GM10248 (cell line): ENCODE results near the gene GPATCH8.
A peak's percentile ranks its signal among the peaks of the same experiment; 100 is the strongest.

Source experiments
- CTCF ChIA-PET: fragments of 300-600 bp; sonication (Branson Sonifier 250); formaldehyde crosslinking; extraction: SDS; loops from one replicate; lab custom pipeline; 2021; ENCODE audit warnings: antibody characterized with exemption; lab: Yijun Ruan, JAX
- POLR2A ChIA-PET: fragments of 350-650 bp; sonication (Branson Sonifier 250); formaldehyde crosslinking; extraction: SDS; loops from one replicate; lab custom pipeline; 2020; ENCODE audit warnings: antibody characterized with exemption; lab: Yijun Ruan, JAX
- DNase-seq: peaks from one replicate; pipeline ENCODE4 v3.0.0; 2012; ENCODE audit errors: extremely low spot score
- CTCF ChIP-seq: IDR thresholded peaks from 2 replicates; pipeline ENCODE4 v1.5.1; 2012; ENCODE audit warnings: mild to moderate bottlenecking, low read depth; ENCODE audit errors: extremely low read depth, missing control alignments, control extremely low read depth

GPATCH8 gene

GRCh38 chr17:44381810-44382305 is 121.3 kb downstream of the GPATCH8 start:
- no peak for DNase-seq
- CTCF ChIA-PET = no interaction called here
- POLR2A ChIA-PET = no interaction called here
- no peak for TF ChIP-seq CTCF

- no peak for DNase-seq
- ChIA-PET CTCF (interaction anchor here (1.1 kb wide), 1 partner anchor 36 kb away, joined by 3 read pairs; the partner anchor contains the start of gene GRN), POLR2A (no interaction called here)
- TF ChIP-seq CTCF = no peak
Measured at GRCh38 chr17:44380767-44381166, 122.4 kb downstream of the GPATCH8 start.

GRCh38 chr17:44379887-44380286 is 123.3 kb downstream of the GPATCH8 start:
- DNase-seq = no peak
- CTCF ChIA-PET = interaction anchor here (1.1 kb wide), 1 partner anchor 35 kb away, joined by 3 read pairs; the partner anchor contains the start of gene GRN
- no peak for TF ChIP-seq CTCF
- POLR2A ChIA-PET = no interaction called here

GRCh38 chr17:44378171-44378705 is 125.0 kb downstream of the GPATCH8 start:
- no peak for TF ChIP-seq CTCF
- ChIA-PET POLR2A (interaction anchor here (0.6 kb wide), 1 partner anchor 399 kb away, joined by 3 read pairs; no protein-coding TSS in a partner anchor), CTCF (interaction anchor here (1.0 to 1.5 kb wide), 2 partner anchors 16 to 28 kb away, joined by 3 to 4 read pairs; no protein-coding TSS in a partner anchor)
- DNase-seq = no peak

- CTCF ChIA-PET = interaction anchor here (0.9 to 5.7 kb wide), 7 partner anchors 9 to 166 kb away, joined by 3 to 26 read pairs (median 7); partner anchors contain the start of gene FAM171A2
- no peak for DNase-seq
- POLR2A ChIA-PET = no interaction called here
- TF ChIP-seq CTCF = no peak
Measured at GRCh38 chr17:44376779-44377178, 126.4 kb downstream of the GPATCH8 start.

- ChIA-PET POLR2A (no interaction called here), CTCF (interaction anchor here (0.9 to 5.7 kb wide), 8 partner anchors 9 to 166 kb away, joined by 3 to 26 read pairs (median 6); partner anchors contain the start of gene FAM171A2)
- peak; percentile 73 for DNase-seq
- peak; percentile 37 for TF ChIP-seq CTCF
Measured at GRCh38 chr17:44376124-44376523, 127.1 kb downstream of the GPATCH8 start.
